Measurements from ENCODE around the gene AKT3. TPM values are rescaled to one million over a fixed set of nuclear protein-coding genes. Genes with fewer than 3 reads are reported as not detected.

AKT3 gene
- total and polyA plus RNA-seq, 4 donors, result 7.1 to 53.1 (median 23.8) TPM

- no peaks in the 10 kb centered on the region for H3K27me3 ChIP-seq (ENCODE audit: control insufficient read depth in 3 of 3, insufficient read depth in 3 of 3, low read length in 2 of 3)
- no peaks in the 10 kb centered on the region for H3K9me3 ChIP-seq (ENCODE audit: control insufficient read depth in 4 of 4, insufficient read depth in 3 of 4, low read length in 3 of 4)
- DNase-seq (no peak), ATAC-seq (ENCODE audit: insufficient read depth, low FRiP score) (no peak)
- H3K4me1 ChIP-seq (ENCODE audit: control insufficient read depth in 5 of 5, insufficient read depth in 5 of 5, low read length in 5 of 5), result peaks cover 0 to 2% (median 0%) of the 10 kb centered on the region in 5 donors
- WGBS, 2 donors, result 98% methylated on average over 2 of the region's 2 CpGs
- H3K4me3 ChIP-seq, result no peak overlapping the region
- H3K9ac ChIP-seq (ENCODE audit: insufficient read depth in 1 of 2, low read length in 2 of 2), result no peak overlapping the region
- no peak overlapping the region for H3K27ac ChIP-seq (ENCODE audit: low read depth in 1 of 2, low read length in 1 of 2)
- TF ChIP-seq CTCF (IDR thresholded peaks at IDR 0.05; ENCODE audit: control extremely low read depth, extremely low read depth), result no peak
- no peaks in the 10 kb centered on the region for H3K36me3 ChIP-seq (ENCODE audit: control insufficient read depth in 4 of 4, insufficient read depth in 4 of 4, low read length in 4 of 4)
Observed at GRCh38 chr1:243719476-243719875, 130.6 kb downstream of the AKT3 start.

GRCh38 chr1:243718893-243719292, 131.2 kb downstream of the AKT3 start:
- ATAC-seq (ENCODE audit: insufficient read depth, low FRiP score), result no peak
- Histone ChIP-seq H3K27ac (ENCODE audit: low read depth in 1 of 2, low read length in 1 of 2) (no peak overlapping the region), H3K9ac (ENCODE audit: insufficient read depth in 1 of 2, low read length in 2 of 2) (no peak overlapping the region), H3K27me3 (ENCODE audit: control insufficient read depth in 3 of 3, insufficient read depth in 3 of 3, low read length in 2 of 3) (no peaks in the 10 kb centered on the region), H3K9me3 (ENCODE audit: control insufficient read depth in 4 of 4, insufficient read depth in 3 of 4, low read length in 3 of 4) (no peaks in the 10 kb centered on the region), H3K4me3 (no peak overlapping the region), H3K4me1 (ENCODE audit: control insufficient read depth in 5 of 5, insufficient read depth in 5 of 5, low read length in 5 of 5) (peaks cover 0 to 5% (median 2%) of the 10 kb centered on the region in 5 donors), H3K36me3 (ENCODE audit: control insufficient read depth in 4 of 4, insufficient read depth in 4 of 4, low read length in 4 of 4) (no peaks in the 10 kb centered on the region)
- TF ChIP-seq CTCF (IDR thresholded peaks at IDR 0.05; ENCODE audit: control extremely low read depth, extremely low read depth), result no peak
- DNase-seq, result no peak
- 83 to 87% methylated on average over 1 of the region's 1 CpG for WGBS, 2 donors

- Histone ChIP-seq H3K36me3 (ENCODE audit: control insufficient read depth in 4 of 4, insufficient read depth in 4 of 4, low read length in 4 of 4) (no peaks in the 10 kb centered on the region), H3K9me3 (ENCODE audit: control insufficient read depth in 4 of 4, insufficient read depth in 3 of 4, low read length in 3 of 4) (no peaks in the 10 kb centered on the region), H3K9ac (ENCODE audit: insufficient read depth in 1 of 2, low read length in 2 of 2) (no peak overlapping the region), H3K4me3 (no peak overlapping the region), H3K27me3 (ENCODE audit: control insufficient read depth in 3 of 3, insufficient read depth in 3 of 3, low read length in 2 of 3) (no peaks in the 10 kb centered on the region), H3K4me1 (ENCODE audit: control insufficient read depth in 5 of 5, insufficient read depth in 5 of 5, low read length in 5 of 5) (peaks cover 0 to 10% (median 3%) of the 10 kb centered on the region in 5 donors), H3K27ac (ENCODE audit: low read depth in 1 of 2, low read length in 1 of 2) (no peak overlapping the region)
- DNase-seq (no peak), ATAC-seq (ENCODE audit: insufficient read depth, low FRiP score) (no peak)
- TF ChIP-seq CTCF (IDR thresholded peaks at IDR 0.05; ENCODE audit: control extremely low read depth, extremely low read depth), result no peak
- WGBS, 2 donors, result 95 to 97% methylated on average over 2 of the region's 2 CpGs
Observed at GRCh38 chr1:243718022-243718421, 132.0 kb downstream of the AKT3 start.

- Histone ChIP-seq H3K36me3 (ENCODE audit: control insufficient read depth in 4 of 4, insufficient read depth in 4 of 4, low read length in 4 of 4) (no peaks in the 10 kb centered on the region), H3K9me3 (ENCODE audit: control insufficient read depth in 4 of 4, insufficient read depth in 3 of 4, low read length in 3 of 4) (no peaks in the 10 kb centered on the region), H3K27ac (ENCODE audit: low read depth in 1 of 2, low read length in 1 of 2) (no peak overlapping the region), H3K9ac (ENCODE audit: insufficient read depth in 1 of 2, low read length in 2 of 2) (no peak overlapping the region), H3K4me1 (ENCODE audit: control insufficient read depth in 5 of 5, insufficient read depth in 5 of 5, low read length in 5 of 5) (peaks cover 0 to 10% (median 4%) of the 10 kb centered on the region in 5 donors), H3K27me3 (ENCODE audit: control insufficient read depth in 3 of 3, insufficient read depth in 3 of 3, low read length in 2 of 3) (no peaks in the 10 kb centered on the region), H3K4me3 (no peak overlapping the region)
- DNase-seq, result no peak
- 95 to 97% methylated on average over 1 of the region's 1 CpG for WGBS, 2 donors
- no peak for TF ChIP-seq CTCF (IDR thresholded peaks at IDR 0.05; ENCODE audit: control extremely low read depth, extremely low read depth)
- ATAC-seq (ENCODE audit: insufficient read depth, low FRiP score), result no peak
Observed at GRCh38 chr1:243716906-243717305, 133.1 kb downstream of the AKT3 start.
